Activated T-cell treated with anti-CD3 and anti-CD28 coated beads, Interleukin-2, amount 50 U/mL, for 24 hours (primary cell): Measurements from ENCODE around the gene KLF15.

Experiments used
- DNase-seq: peaks from one replicate; pipeline ENCODE4 v3.0.0-alpha.2; 2020
- H3K27ac Mint-ChIP-seq: 2 replicates; pipeline ENCODE4 v1.8.0; 2020; ENCODE audit warnings: mild to moderate bottlenecking, mixed read lengths
- H3K27me3 Mint-ChIP-seq: 2 replicates; pipeline ENCODE4 v1.8.0; 2020; ENCODE audit warnings: mixed read lengths
- H3K36me3 Mint-ChIP-seq: 2 replicates; pipeline ENCODE4 v1.8.0; 2020; ENCODE audit warnings: low read depth, mixed read lengths
- H3K4me1 Mint-ChIP-seq: 2 replicates; pipeline ENCODE4 v1.8.0; 2020; ENCODE audit warnings: low read depth, mixed read lengths
- H3K4me3 Mint-ChIP-seq: 2 replicates; pipeline ENCODE4 v1.8.0; 2020; ENCODE audit warnings: mild to moderate bottlenecking, moderate library complexity, mixed read lengths
- H3K9me3 Mint-ChIP-seq: 2 replicates; pipeline ENCODE4 v1.8.0; 2020; ENCODE audit warnings: mixed read lengths

KLF15 gene

GRCh38 chr3:126349611-126350501, 7.4 kb downstream of the KLF15 start:
- Mint-ChIP-seq H3K27ac (no peak overlapping the region), H3K4me1 (no peaks in the 10 kb centered on the region), H3K36me3 (no peaks in the 10 kb centered on the region), H3K4me3 (no peak overlapping the region), H3K27me3 (no peaks in the 10 kb centered on the region), H3K9me3 (no peaks in the 10 kb centered on the region)
- no peak for DNase-seq

- Mint-ChIP-seq H3K9me3 (no peaks in the 10 kb centered on the region), H3K27ac (no peak overlapping the region), H3K27me3 (no peaks in the 10 kb centered on the region), H3K36me3 (no peaks in the 10 kb centered on the region), H3K4me1 (no peaks in the 10 kb centered on the region), H3K4me3 (no peak overlapping the region)
- peak; percentile 14 for DNase-seq
These were observed 8.1 kb downstream of the KLF15 start for GRCh38 chr3:126349071-126349470.

- H3K4me1 Mint-ChIP-seq = no peaks in the 10 kb centered on the region
- no peaks in the 10 kb centered on the region for H3K27me3 Mint-ChIP-seq
- H3K4me3 Mint-ChIP-seq = no peak overlapping the region
- no peak overlapping the region for H3K27ac Mint-ChIP-seq
- DNase-seq = peak; percentile 13
- H3K36me3 Mint-ChIP-seq = no peaks in the 10 kb centered on the region
- no peaks in the 10 kb centered on the region for H3K9me3 Mint-ChIP-seq
These were observed 8.8 kb downstream of the KLF15 start for GRCh38 chr3:126348308-126348920.

GRCh38 chr3:126347543-126348161, 9.6 kb downstream of the KLF15 start:
- Mint-ChIP-seq H3K36me3 (no peaks in the 10 kb centered on the region), H3K4me3 (no peak overlapping the region), H3K27me3 (no peaks in the 10 kb centered on the region), H3K4me1 (no peaks in the 10 kb centered on the region), H3K9me3 (no peaks in the 10 kb centered on the region), H3K27ac (no peak overlapping the region)
- peak; percentile 9 for DNase-seq

GRCh38 chr3:126346466-126346865, 10.7 kb downstream of the KLF15 start:
- H3K27me3 Mint-ChIP-seq = no peaks in the 10 kb centered on the region
- H3K36me3 Mint-ChIP-seq = no peaks in the 10 kb centered on the region
- no peaks in the 10 kb centered on the region for H3K9me3 Mint-ChIP-seq
- H3K27ac Mint-ChIP-seq = no peak overlapping the region
- H3K4me3 Mint-ChIP-seq = no peak overlapping the region
- peak; percentile 17 for DNase-seq
- H3K4me1 Mint-ChIP-seq = no peaks in the 10 kb centered on the region

GRCh38 chr3:126345641-126346460, 11.4 kb downstream of the KLF15 start:
- Mint-ChIP-seq H3K27ac (no peak overlapping the region), H3K4me1 (no peaks in the 10 kb centered on the region), H3K36me3 (no peaks in the 10 kb centered on the region), H3K4me3 (no peak overlapping the region), H3K27me3 (peaks cover 4% of the 10 kb centered on the region), H3K9me3 (no peaks in the 10 kb centered on the region)
- peak; percentile 18 for DNase-seq

- H3K27ac Mint-ChIP-seq = no peak overlapping the region
- no peak for DNase-seq
- H3K27me3 Mint-ChIP-seq = peaks cover 4% of the 10 kb centered on the region
- H3K4me1 Mint-ChIP-seq = no peaks in the 10 kb centered on the region
- no peaks in the 10 kb centered on the region for H3K36me3 Mint-ChIP-seq
- no peaks in the 10 kb centered on the region for H3K9me3 Mint-ChIP-seq
- H3K4me3 Mint-ChIP-seq = no peak overlapping the region
These were observed 12.0 kb downstream of the KLF15 start for GRCh38 chr3:126345231-126345630.

GRCh38 chr3:126344380-126345041, 12.7 kb downstream of the KLF15 start:
- H3K27ac Mint-ChIP-seq = no peak overlapping the region
- no peak overlapping the region for H3K4me3 Mint-ChIP-seq
- peak; percentile 18 for DNase-seq
- no peaks in the 10 kb centered on the region for H3K4me1 Mint-ChIP-seq
- H3K27me3 Mint-ChIP-seq = peaks cover 11% of the 10 kb centered on the region
- no peaks in the 10 kb centered on the region for H3K36me3 Mint-ChIP-seq
- no peaks in the 10 kb centered on the region for H3K9me3 Mint-ChIP-seq

GRCh38 chr3:126343649-126344035, 13.6 kb downstream of the KLF15 start:
- Mint-ChIP-seq H3K4me1 (no peaks in the 10 kb centered on the region), H3K27me3 (peaks cover 11% of the 10 kb centered on the region), H3K36me3 (no peaks in the 10 kb centered on the region), H3K27ac (no peak overlapping the region), H3K4me3 (no peak overlapping the region), H3K9me3 (no peaks in the 10 kb centered on the region)
- DNase-seq = no peak

- DNase-seq = peak; percentile 21
- Mint-ChIP-seq H3K36me3 (no peaks in the 10 kb centered on the region), H3K9me3 (no peaks in the 10 kb centered on the region), H3K27ac (no peak overlapping the region), H3K4me3 (no peak overlapping the region), H3K4me1 (no peaks in the 10 kb centered on the region), H3K27me3 (peaks cover 11% of the 10 kb centered on the region)
These were observed 14.1 kb downstream of the KLF15 start for GRCh38 chr3:126342991-126343648.

GRCh38 chr3:126342211-126342610, 15.0 kb downstream of the KLF15 start:
- Mint-ChIP-seq H3K4me1 (no peaks in the 10 kb centered on the region), H3K27ac (no peak overlapping the region), H3K36me3 (no peaks in the 10 kb centered on the region), H3K9me3 (no peaks in the 10 kb centered on the region), H3K27me3 (peaks cover 11% of the 10 kb centered on the region), H3K4me3 (no peak overlapping the region)
- peak; percentile 9 for DNase-seq

- Mint-ChIP-seq H3K27ac (no peak overlapping the region), H3K27me3 (peaks cover 11% of the 10 kb centered on the region), H3K4me1 (no peaks in the 10 kb centered on the region), H3K4me3 (no peak overlapping the region), H3K36me3 (no peaks in the 10 kb centered on the region), H3K9me3 (no peaks in the 10 kb centered on the region)
- DNase-seq = peak; percentile 18
These were observed 15.5 kb downstream of the KLF15 start for GRCh38 chr3:126341755-126342150.

GRCh38 chr3:126340943-126341754, 16.1 kb downstream of the KLF15 start:
- H3K27me3 Mint-ChIP-seq = peaks cover 11% of the 10 kb centered on the region
- DNase-seq = peak; percentile 11
- no peaks in the 10 kb centered on the region for H3K9me3 Mint-ChIP-seq
- no peak overlapping the region for H3K4me3 Mint-ChIP-seq
- no peak overlapping the region for H3K27ac Mint-ChIP-seq
- no peaks in the 10 kb centered on the region for H3K36me3 Mint-ChIP-seq
- no peaks in the 10 kb centered on the region for H3K4me1 Mint-ChIP-seq
